Mucosa of descending colon (tissue), 3 donors: ENCODE measurements around the gene MRPL11. TPM values are rescaled to one million over a fixed set of nuclear protein-coding genes. Genes with fewer than 3 reads are reported as not detected.

Experiments
- ATAC-seq: fragments of 200-7000 bp; cut with Tn5 transposase; one replicate; pipeline ENCODE4 v1.9.1; 2020; ENCODE audit warnings: mild to moderate bottlenecking, moderate library complexity
- DNase-seq, 3 donors: peaks; one replicate each; pipeline ENCODE4 v3.0.0-alpha.2; 2020
- H3K36me3 ChIP-seq: fragments of 200-600 bp; one replicate; pipeline ENCODE4 v1.8.0; 2021; ENCODE audit warnings: low read depth, mild to moderate bottlenecking
- H3K4me1 ChIP-seq: fragments of 200-600 bp; one replicate; pipeline ENCODE4 v1.8.0; 2021; ENCODE audit warnings: low read depth, mild to moderate bottlenecking
- H3K4me3 ChIP-seq: fragments of 200-600 bp; one replicate; pipeline ENCODE4 v1.8.0; 2021; ENCODE audit warnings: mild to moderate bottlenecking
- H3K9me3 ChIP-seq: fragments of 200-600 bp; one replicate; pipeline ENCODE4 v1.8.0; 2021; ENCODE audit warnings: mild to moderate bottlenecking
- CTCF ChIP-seq: fragments of 200-600 bp; IDR thresholded peaks from one replicate; pipeline ENCODE4 v1.8.0; 2022; ENCODE audit warnings: antibody characterized with exemption, mild to moderate bottlenecking
- intact Hi-C, 2 donors: fragments of 100-400 bp; cut with DNase I in 1 of 2; cut with micrococcal nuclease in 1 of 2; formaldehyde crosslinking; loops; one replicate each; pipeline versions ENCODE4 v1.11.0 to v1.11.1; 2022; cut with DNase I, micrococcal nuclease
- long read RNA-seq, 2 donors: library from polyadenylated mRNA; unstranded; transcript quantifications; one replicate each; pipeline ENCODE4 v2.0.0, GENCODE V29; 2019 to 2021
- total RNA-seq, 3 donors: library from RNA; stranded (reverse); fragmentation: NEBNext Ultra II Directional in 2 of 3; extraction: Animal tissue kit (Norgen Biotek cat#: 25700) in 2 of 3; gene quantifications; one replicate each; pipeline versions ENCODE4 v1.2.1 to v1.2.4, GENCODE V29; 2021 to 2023
- donor health status: DM: no; HTN: no; CAD: no; lungs with moderate emphysema.
- donor health status: DM: no; HTN: no; CAD: no.
- donor health status: DM: no; HTN: yes; CAD: no.

MRPL11 gene
- total RNA-seq: 10 to 100 TPM; 43.7 to 64.9 (median 46.6) TPM
- long read RNA-seq, donor 1, transcript MRPL11-203 (5 exons, 1,527 nt): minor isoform, 5 of 33 reads
- long read RNA-seq, donor 1, transcript MRPL11-201 (5 exons, 1,605 nt): major isoform, 23 of 33 reads
- long read RNA-seq, donor 1, partial matches to known transcripts: 0 of 33 reads
- long read RNA-seq, donor 1, other reads (novel, unspliced or antisense): 5 of 33 reads
- long read RNA-seq, donor 2, transcript MRPL11-203 (5 exons, 1,527 nt): minor isoform, 7 of 44 reads
- long read RNA-seq, donor 2, transcript MRPL11-201 (5 exons, 1,605 nt): major isoform, 33 of 44 reads
- long read RNA-seq, donor 2, partial matches to known transcripts: 1 of 44 reads
- long read RNA-seq, donor 2, other reads (novel, unspliced or antisense): 1 of 44 reads

DNA sequence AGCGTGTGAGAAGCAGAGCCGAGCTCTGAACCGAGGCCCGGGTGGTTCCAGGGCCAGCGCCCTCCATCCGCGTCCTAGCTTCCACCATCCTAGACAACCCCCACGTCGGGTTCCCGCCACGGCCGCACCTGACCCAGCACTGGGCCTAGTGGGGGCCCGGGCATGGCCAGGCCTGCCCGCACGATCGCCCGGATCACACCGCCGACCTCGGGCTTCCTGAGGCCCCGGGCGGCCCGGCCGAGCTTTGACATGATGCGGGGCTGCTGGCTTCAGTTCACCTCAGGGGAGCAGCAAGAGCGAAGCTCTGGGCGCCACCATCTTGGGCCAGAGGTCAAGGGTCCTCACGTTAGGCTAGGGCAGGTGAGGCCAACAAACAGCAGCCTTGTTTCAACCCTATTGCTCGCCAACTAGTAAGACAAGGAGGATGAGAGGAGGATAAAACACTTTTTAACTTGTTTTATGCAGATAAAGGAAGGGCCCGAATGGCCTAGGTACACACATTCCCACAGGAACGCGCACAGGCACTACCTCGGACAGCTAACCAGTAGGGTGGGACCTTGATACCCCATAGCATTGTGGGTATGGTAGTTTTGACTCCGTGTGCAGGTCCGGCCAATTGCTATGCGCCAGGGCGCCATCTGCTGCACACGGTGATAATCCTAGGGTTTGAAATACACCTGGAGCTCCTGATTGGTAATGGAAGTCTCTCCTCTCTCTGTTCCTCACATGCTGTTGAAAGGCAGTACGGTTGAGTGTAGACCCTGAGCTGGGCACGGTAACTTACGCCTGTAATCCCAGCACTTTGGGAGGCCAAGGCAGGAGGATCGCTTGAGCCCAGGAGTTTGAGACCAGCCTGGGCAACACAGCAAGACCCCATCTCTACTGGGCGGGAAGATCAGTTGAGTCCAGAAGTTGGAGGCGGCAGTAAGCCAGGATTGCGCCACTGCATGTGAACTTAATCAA is at the start of gene MRPL11:
TSS of gene MRPL11 (minus strand) at position 345 of the 963 bp plus-strand sequence. CDS start at position 251, 94 bp downstream.
- ATAC-seq (peak; percentile 100), DNase-seq (peak; percentile 89 to 99 (median 95))
- peaks cover 9% of the 10 kb centered on the region for H3K9me3 ChIP-seq
- TF ChIP-seq CTCF: peak; percentile 62
- no peaks in the 10 kb centered on the region for H3K4me1 ChIP-seq
- H3K36me3 ChIP-seq: no peaks in the 10 kb centered on the region
- intact Hi-C loops: no loop called here
- peak within 1 kb of the TSS; percentile 71 for H3K4me3 ChIP-seq

DNA sequence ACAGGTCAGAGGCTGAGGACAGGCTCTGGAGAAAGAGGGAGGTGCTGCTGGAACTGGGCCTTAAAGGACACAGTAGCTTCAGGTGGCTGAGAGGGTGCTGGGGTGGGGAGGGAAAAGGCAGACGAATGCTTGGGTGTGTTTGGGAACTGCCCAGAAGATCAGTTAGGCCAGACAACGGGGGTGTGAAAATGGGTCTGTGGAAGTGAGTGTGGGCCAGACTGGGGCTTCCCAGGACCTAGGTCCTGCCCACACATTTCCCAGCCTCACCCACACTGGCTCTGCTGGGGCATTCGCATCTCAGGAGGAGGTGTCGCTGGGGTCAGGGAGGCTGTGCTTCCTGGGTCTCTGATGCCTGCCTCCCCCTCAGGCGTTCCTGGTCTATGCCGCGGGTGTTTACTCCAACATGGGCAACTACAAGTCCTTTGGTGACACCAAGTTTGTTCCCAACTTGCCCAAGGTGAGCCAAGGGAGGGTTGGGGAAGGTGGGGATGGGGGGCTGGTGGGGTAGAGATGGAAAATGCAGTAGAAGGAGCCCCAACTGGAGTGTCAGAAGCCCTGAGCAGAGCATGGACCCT is 46.2 kb upstream of the MRPL11 start:
- ATAC-seq: no peak
- Histone ChIP-seq H3K4me3 (no peak overlapping the region), H3K9me3 (no peaks in the 10 kb centered on the region), H3K36me3 (no peaks in the 10 kb centered on the region), H3K4me1 (no peaks in the 10 kb centered on the region)
- intact Hi-C loops: no loop called here
- no peak for DNase-seq
- no peak for TF ChIP-seq CTCF

GRCh38 chr11:66480117-66480938 is 41.7 kb upstream of the MRPL11 start, which contains the start of gene DPP3:
Gene DPP3, plus strand, starts transcription at chr11:66480434. Its CDS starts 1,767 bp downstream, at chr11:66482201.
- Histone ChIP-seq H3K9me3 (no peaks in the 10 kb centered on the region), H3K4me3 (peak within 1 kb of the TSS; percentile 54), H3K4me1 (peaks cover 4% of the 10 kb centered on the region), H3K36me3 (no peaks in the 10 kb centered on the region)
- DNase-seq (peak; percentile 98 to 99 (median 98)), ATAC-seq (peak; percentile 96)
- no peak for TF ChIP-seq CTCF
- intact Hi-C loops: no loop called here

DNA sequence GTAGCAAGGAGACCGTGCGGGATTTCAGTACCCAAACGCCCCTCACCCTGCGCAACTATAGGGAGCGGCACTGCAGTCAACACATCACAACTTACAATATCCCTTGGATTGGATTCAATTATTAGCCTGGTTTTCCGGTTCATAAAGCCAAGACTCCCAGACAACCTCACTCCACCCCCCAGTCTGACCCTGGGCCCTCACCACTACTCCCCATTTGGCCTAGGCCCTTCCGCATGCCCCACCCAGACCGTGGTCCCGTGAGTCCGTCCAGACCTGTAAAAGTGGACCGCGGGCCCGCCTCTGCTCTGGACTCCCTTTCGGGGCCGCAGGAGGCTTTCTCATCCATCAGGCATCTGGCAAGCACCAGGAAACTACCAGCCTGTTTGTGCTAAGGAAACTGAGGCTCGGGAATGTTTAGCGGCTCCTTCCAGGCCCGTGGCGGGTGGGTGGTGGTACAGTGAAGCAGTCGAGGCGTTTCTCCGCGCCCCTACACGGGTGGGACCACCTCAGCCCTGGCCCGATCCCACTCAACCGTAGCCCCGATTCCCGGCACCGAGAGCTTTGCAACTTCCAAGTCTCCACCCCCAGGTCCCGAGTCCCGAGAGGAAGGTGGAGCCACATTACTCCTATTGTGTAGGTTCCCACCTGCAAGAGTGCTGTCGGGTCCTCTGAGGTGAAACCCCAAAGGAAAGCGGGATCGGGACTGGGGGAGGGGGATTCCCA is 40.9 kb upstream of the MRPL11 start:
- ATAC-seq (peak; percentile 66), DNase-seq (peak; percentile 54 to 76 (median 74))
- Histone ChIP-seq H3K36me3 (no peaks in the 10 kb centered on the region), H3K4me3 (peak overlapping the region; percentile 54), H3K9me3 (no peaks in the 10 kb centered on the region), H3K4me1 (peaks cover 4% of the 10 kb centered on the region)
- TF ChIP-seq CTCF: no peak
- intact Hi-C loops: no loop called here
